Stomach (tissue), 4 donors: Measurements from ENCODE around the gene TMEM129.

Experiments
- CTCF ChIP-seq, 7 experiments: fragments of 450-650 bp in 4 of 7; fragments of 200-600 bp in 3 of 7; sonication (generic) in 3 of 7; IDR thresholded peaks; one replicate each; pipeline ENCODE4 v1.5.1; 2016 to 2019; ENCODE audit warnings: antibody characterized with exemption in 7 of 7, control low read depth in 2 of 7, mild to moderate bottlenecking in 1 of 7
- EP300 ChIP-seq: sonication (generic); formaldehyde crosslinking; IDR thresholded peaks from one replicate; pipeline ENCODE4 v1.6.1; 2017; ENCODE audit warnings: antibody characterized with exemption
- POLR2A ChIP-seq, 4 donors: fragments of 450-650 bp; IDR thresholded peaks; one replicate each; pipeline ENCODE4 v1.6.1; 2016; ENCODE audit warnings: antibody characterized with exemption in 4 of 4, control low read depth in 2 of 4, mild to moderate bottlenecking in 1 of 4, moderate library complexity in 1 of 4
- POLR2AphosphoS5 ChIP-seq, 3 donors: sonication (generic); formaldehyde crosslinking; IDR thresholded peaks; one replicate each; pipeline ENCODE4 v1.6.1; 2016; ENCODE audit warnings: antibody characterized with exemption in 3 of 3

- no peak for TF ChIP-seq CTCF (IDR thresholded peaks at IDR 0.05)
- no peak for TF ChIP-seq POLR2A (IDR thresholded peaks at IDR 0.05)
- no peak for TF ChIP-seq POLR2AphosphoS5 (IDR thresholded peaks at IDR 0.05)
- TF ChIP-seq EP300 = no peak
These were observed 18.2 kb upstream of the TMEM129 start for GRCh38 chr4:1739358-1739757.
